Liver (tissue), 9 donors: Measurements from ENCODE around the gene CSF2RB. TPM values are rescaled to one million over a fixed set of nuclear protein-coding genes. Genes with fewer than 3 reads are reported as not detected.

ENCODE experiments used
- DNase-seq: peaks from one replicate; pipeline ENCODE4 v3.0.0-alpha.2; 2017; ENCODE audit warnings: low spot score
- H3K27ac ChIP-seq, 2 donors: one replicate each; pipeline ENCODE4 v1.7.0; 2013; ENCODE audit warnings: inconsistent platforms in 2 of 2, low read length in 2 of 2, control low read depth in 1 of 2, low read depth in 1 of 2, mild to moderate bottlenecking in 1 of 2
- H3K27me3 ChIP-seq, 4 donors: one replicate each; pipeline versions ENCODE4 v1.6.1 to v1.7.0; 2013; ENCODE audit warnings: low read length in 3 of 4, inconsistent platforms in 1 of 4, mild to moderate bottlenecking in 1 of 4, moderate library complexity in 1 of 4; ENCODE audit not compliant: control insufficient read depth in 4 of 4, insufficient read depth in 4 of 4
- H3K36me3 ChIP-seq, 4 donors: one replicate each; pipeline versions ENCODE4 v1.6.1 to v1.7.0; 2013; ENCODE audit warnings: low read length in 3 of 4, mild to moderate bottlenecking in 3 of 4, low read depth in 1 of 4, moderate library complexity in 1 of 4; ENCODE audit not compliant: control insufficient read depth in 4 of 4, insufficient read depth in 3 of 4
- H3K4me1 ChIP-seq, 4 donors: one replicate each; pipeline versions ENCODE4 v1.6.1 to v1.7.0; 2013; ENCODE audit warnings: low read length in 3 of 4, mild to moderate bottlenecking in 3 of 4, moderate library complexity in 1 of 4; ENCODE audit not compliant: control insufficient read depth in 4 of 4, insufficient read depth in 4 of 4
- H3K4me3 ChIP-seq, 3 donors: one replicate each; pipeline versions ENCODE4 v1.6.1 to v1.7.0; 2013; ENCODE audit warnings: low read length in 3 of 3, control low read depth in 1 of 3, low read depth in 1 of 3, mild to moderate bottlenecking in 1 of 3
- H3K9ac ChIP-seq, 2 donors: one replicate each; pipeline ENCODE4 v1.7.0; 2013; ENCODE audit warnings: low read length in 2 of 2, mild to moderate bottlenecking in 2 of 2, moderate library complexity in 2 of 2, control low read depth in 1 of 2, low read depth in 1 of 2
- H3K9me3 ChIP-seq, 4 donors: one replicate each; pipeline versions ENCODE4 v1.6.1 to v1.7.0; 2013; ENCODE audit warnings: low read length in 3 of 4; ENCODE audit not compliant: control insufficient read depth in 4 of 4
- ATF3 ChIP-seq: IDR thresholded peaks from 2 replicates; pipeline ENCODE4 v1.6.1; 2016; ENCODE audit warnings: antibody characterized with exemption
- CTCF ChIP-seq: fragments of 150-350 bp; IDR thresholded peaks from 2 replicates; pipeline ENCODE4 v1.5.1; 2017; ENCODE audit warnings: improper control_type of control experiment, low read depth, low read length; ENCODE audit not compliant: missing input control
- EGR1 ChIP-seq, 2 donors: IDR thresholded peaks; 2 replicates each; pipeline ENCODE4 v1.6.1; 2016 to 2018; ENCODE audit warnings: antibody characterized with exemption in 2 of 2, low read depth in 2 of 2
- FOXA1 ChIP-seq: IDR thresholded peaks from 2 replicates; pipeline ENCODE4 v1.6.1; 2016; ENCODE audit warnings: antibody characterized with exemption
- FOXA2 ChIP-seq: IDR thresholded peaks from 2 replicates; pipeline ENCODE4 v1.6.1; 2016; ENCODE audit warnings: antibody characterized with exemption
- GABPA ChIP-seq, 2 donors: IDR thresholded peaks in 1 of 2; conservative IDR thresholded peaks in 1 of 2; 2 replicates each; pipeline ENCODE4 v1.6.1; 2016; ENCODE audit warnings: antibody characterized with exemption in 2 of 2, mild to moderate bottlenecking in 1 of 2, moderate library complexity in 1 of 2
- HNF4A ChIP-seq, 2 donors: conservative IDR thresholded peaks; 2 replicates each; pipeline ENCODE4 v1.6.1; 2016; ENCODE audit warnings: antibody characterized with exemption in 2 of 2, mild to moderate bottlenecking in 2 of 2
- HNF4G ChIP-seq: IDR thresholded peaks from 2 replicates; pipeline ENCODE4 v1.6.1; 2016; ENCODE audit warnings: antibody characterized with exemption
- JUND ChIP-seq, 2 donors: IDR thresholded peaks; 2 replicates each; pipeline ENCODE4 v1.6.1; 2016; ENCODE audit warnings: antibody characterized with exemption in 2 of 2
- MAX ChIP-seq: IDR thresholded peaks from 2 replicates; pipeline ENCODE4 v1.6.1; 2016; ENCODE audit warnings: antibody characterized with exemption
- NR2F2 ChIP-seq: IDR thresholded peaks from 2 replicates; pipeline ENCODE4 v1.6.1; 2016; ENCODE audit warnings: antibody characterized with exemption
- RAD21 ChIP-seq, 2 donors: IDR thresholded peaks; 2 replicates each; pipeline ENCODE4 v1.6.1; 2016; ENCODE audit warnings: antibody characterized with exemption in 2 of 2, mild to moderate bottlenecking in 2 of 2
- REST ChIP-seq: IDR thresholded peaks from 2 replicates; pipeline ENCODE4 v1.6.1; 2016; ENCODE audit warnings: antibody characterized with exemption, mild to moderate bottlenecking
- RXRA ChIP-seq, 2 donors: IDR thresholded peaks; 2 replicates each; pipeline ENCODE4 v1.6.1; 2017 to 2018; ENCODE audit warnings: antibody characterized with exemption in 2 of 2, mild to moderate bottlenecking in 1 of 2
- SP1 ChIP-seq: IDR thresholded peaks from 2 replicates; pipeline ENCODE4 v1.6.1; 2018; ENCODE audit warnings: antibody characterized with exemption, mild to moderate bottlenecking
- TAF1 ChIP-seq: conservative IDR thresholded peaks from 2 replicates; pipeline ENCODE4 v1.6.1; 2016; ENCODE audit warnings: antibody characterized with exemption, mild to moderate bottlenecking
- YY1 ChIP-seq: IDR thresholded peaks from 2 replicates; pipeline ENCODE4 v1.6.1; 2016; ENCODE audit warnings: antibody characterized with exemption, mild to moderate bottlenecking
- ZBTB33 ChIP-seq: IDR thresholded peaks from 2 replicates; pipeline ENCODE4 v1.6.1; 2016; ENCODE audit warnings: antibody characterized with exemption
- WGBS: extraction: QIAGEN DNeasy Blood & Tissue Kit; methylation state at CpG from one replicate; pipeline ENCODE4 v1.1.7; 2013; 5-methylcytosine and 5-hydroxymethylcytosine counted together
- polyA plus RNA-seq, 2 donors: library from polyadenylated mRNA; stranded (reverse) in 1 of 2; unstranded in 1 of 2; fragments of 200-250 nt in 1 of 2; fragments of >200 nt in 1 of 2; fragmentation: Nextera tagmentation in 1 of 2; extraction: Ambion mirVana in 1 of 2; gene quantifications; one replicate each; pipeline versions ENCODE4 v1.2.1 to v1.2.3, GENCODE V29; 2013 to 2015
- total RNA-seq, 2 donors: library from RNA; depleted of rRNA; stranded (reverse); fragments of >200 nt; gene quantifications; one replicate each; pipeline ENCODE4 v1.2.3, GENCODE V29; 2014
- donor health status: healthy.
- donor health status: healthy.
- donor health status: healthy.
- donor health status: healthy.
- donor health status: healthy.

The CSF2RB gene
- total and polyA plus RNA-seq, 4 donors: 0.72 to 10.5 (median 2.3) TPM

- TF ChIP-seq RXRA (IDR thresholded peaks at IDR 0.05) (no peak), YY1 (no peak), HNF4G (no peak), NR2F2 (no peak), JUND (IDR thresholded peaks at IDR 0.05) (no peak), FOXA2 (no peak), FOXA1 (no peak), RAD21 (IDR thresholded peaks at IDR 0.05) (no peak), TAF1 (no peak), HNF4A (conservative IDR thresholded peaks at IDR 0.05) (no peak), GABPA (IDR thresholded peaks at IDR 0.05 in 1 of 2, conservative IDR thresholded peaks at IDR 0.05 in 1 of 2) (no peak), EGR1 (IDR thresholded peaks at IDR 0.05; ENCODE audit: low read depth in 2 of 2) (no peak), ATF3 (no peak), ZBTB33 (no peak), SP1 (no peak), CTCF (no peak)
- H3K27ac ChIP-seq: no peak overlapping the region
- H3K9me3 ChIP-seq: peaks cover 3 to 8% (median 5%) of the 10 kb centered on the region in 4 donors
- peaks cover 0 to 2% (median 0%) of the 10 kb centered on the region in 4 donors for H3K27me3 ChIP-seq
- H3K36me3 ChIP-seq: no peaks in the 10 kb centered on the region
- no peak overlapping the region for H3K9ac ChIP-seq
- no peak for DNase-seq
- no peak overlapping the region for H3K4me3 ChIP-seq
- H3K4me1 ChIP-seq: no peaks in the 10 kb centered on the region
- WGBS: 75% methylated on average over 13 of the region's 13 CpGs
These were observed 11.9 kb upstream of the CSF2RB start for GRCh38 chr22:36901411-36902142.

- TF ChIP-seq ATF3 (no peak), YY1 (no peak), MAX (no peak), REST (no peak), RAD21 (IDR thresholded peaks at IDR 0.05) (no peak), EGR1 (IDR thresholded peaks at IDR 0.05; ENCODE audit: low read depth in 2 of 2) (no peak), CTCF (no peak), JUND (IDR thresholded peaks at IDR 0.05) (no peak), HNF4G (no peak), TAF1 (no peak)
- DNase-seq: no peak
- peaks cover 0 to 8% (median 5%) of the 10 kb centered on the region in 4 donors for H3K9me3 ChIP-seq
- H3K36me3 ChIP-seq: no peaks in the 10 kb centered on the region
- no peak overlapping the region for H3K4me3 ChIP-seq
- H3K4me1 ChIP-seq: no peaks in the 10 kb centered on the region
- no peak overlapping the region for H3K27ac ChIP-seq
- H3K9ac ChIP-seq: no peak overlapping the region
- WGBS: 66% methylated on average over 8 of the region's 8 CpGs
- H3K27me3 ChIP-seq: peaks cover 0 to 2% (median 0%) of the 10 kb centered on the region in 4 donors
These were observed 11.1 kb upstream of the CSF2RB start for GRCh38 chr22:36902143-36902926.
